Transverse colon (tissue), 4 donors: ENCODE measurements around the gene MAGI2. TPM values are rescaled to one million over a fixed set of nuclear protein-coding genes. Genes with fewer than 3 reads are reported as not detected.

Experiments
- DNase-seq: peaks from one replicate; pipeline ENCODE4 v3.0.0-alpha.2; 2019
- H3K27ac ChIP-seq, 4 donors: fragments of 200-600 bp; sonication (generic); 2 replicates each; pipeline ENCODE4 v1.5.1; 2016 to 2018; ENCODE audit warnings: inconsistent platforms in 4 of 4
- H3K27me3 ChIP-seq: fragments of 200-600 bp; sonication (generic); 2 replicates; pipeline ENCODE4 v1.5.1; 2017; ENCODE audit warnings: inconsistent platforms
- H3K36me3 ChIP-seq, 4 donors: fragments of 200-600 bp; sonication (generic); 2 replicates each; pipeline ENCODE4 v1.5.1; 2017 to 2019; ENCODE audit warnings: inconsistent platforms in 4 of 4
- H3K4me1 ChIP-seq, 4 donors: fragments of 200-600 bp; sonication (generic); 2 replicates each; pipeline ENCODE4 v1.5.1; 2017 to 2020; ENCODE audit warnings: inconsistent platforms in 4 of 4
- H3K4me3 ChIP-seq, 4 donors: fragments of 200-600 bp; sonication (generic); 1 replicate in 1 of 4; 2 replicates in 3 of 4; pipeline versions ENCODE4 v1.5.1 to v1.6.1; 2017 to 2019; ENCODE audit warnings: inconsistent platforms in 4 of 4
- H3K9me3 ChIP-seq, 2 donors: fragments of 200-600 bp; sonication (generic); 2 replicates each; pipeline ENCODE4 v1.5.1; 2017 to 2019; ENCODE audit warnings: inconsistent platforms in 2 of 2
- CTCF ChIP-seq, 5 experiments: fragments of 200-600 bp in 3 of 5; fragments of 450-650 bp in 2 of 5; sonication (generic) in 3 of 5; IDR thresholded peaks; 1 replicate in 2 of 5; 2 replicates in 3 of 5; pipeline ENCODE4 v1.5.1; 2016 to 2017; ENCODE audit warnings: antibody characterized with exemption in 5 of 5, inconsistent platforms in 3 of 5, mild to moderate bottlenecking in 2 of 5, moderate library complexity in 1 of 5
- EP300 ChIP-seq: sonication (generic); formaldehyde crosslinking; IDR thresholded peaks from one replicate; pipeline ENCODE4 v1.6.1; 2017; ENCODE audit warnings: antibody characterized with exemption, low read depth
- POLR2A ChIP-seq: fragments of 450-650 bp; IDR thresholded peaks from one replicate; pipeline ENCODE4 v1.6.1; 2016; ENCODE audit warnings: antibody characterized with exemption, mild to moderate bottlenecking, moderate library complexity
- POLR2AphosphoS5 ChIP-seq, 3 donors: sonication (generic); formaldehyde crosslinking; IDR thresholded peaks; one replicate each; pipeline ENCODE4 v1.6.1; 2016; ENCODE audit warnings: antibody characterized with exemption in 3 of 3
- WGBS, 2 donors: methylation state at CpG; one replicate each; pipeline ENCODE4 v1.1.5; 2018; ENCODE audit warnings: low coverage in 1 of 2; 5-methylcytosine and 5-hydroxymethylcytosine counted together
- in situ Hi-C, 4 donors: fragments of 200-750 bp; cut with MboI; loops; one replicate each; pipeline versions ENCODE4 v1.15.0 to v1.15.1; 2017; ENCODE audit warnings: low sequenced_read_pairs in 3 of 4, low pct_ligation_motif_present in 1 of 4, low pct_unique_long_range_greater_than_20kb in 1 of 4
- intact Hi-C: fragments of 100-400 bp; cut with DNase I; formaldehyde crosslinking; loops from one replicate; pipeline ENCODE4 v1.15.1; 2023; ENCODE audit warnings: low total_unique reads
- total RNA-seq, 4 donors: library from RNA; depleted of rRNA; stranded (reverse); fragments of >200 nt; gene quantifications; one replicate each; pipeline ENCODE4 v1.1.0, GENCODE V29; 2016

MAGI2 gene
- 1 to 10 TPM; 1.6 to 9.7 (median 4.1) TPM for total RNA-seq

- peak within 1 kb of the TSS; percentile 47 to 68 (median 54) for H3K4me3 ChIP-seq
- WGBS, 2 donors = 0 to 3% methylated on average over 5 to 55 of the region's 67 CpGs
- no peaks in the 10 kb centered on the region for H3K9me3 ChIP-seq
- peaks cover 36% of the 10 kb centered on the region for H3K27me3 ChIP-seq
- H3K4me1 ChIP-seq = peaks cover 0 to 20% (median 0%) of the 10 kb centered on the region in 4 donors
- peak within 1 kb of the TSS; percentile 87 to 93 (median 88) for H3K27ac ChIP-seq
- H3K36me3 ChIP-seq = no peaks in the 10 kb centered on the region
- peak; percentile 63 for DNase-seq
- TF ChIP-seq CTCF (IDR thresholded peaks at IDR 0.05) (no peak), POLR2A (peak; percentile 63), POLR2AphosphoS5 (IDR thresholded peaks at IDR 0.05) (peak; percentile 54 to 80 (median 66)), EP300 (no peak)
- in situ Hi-C loops (no loop called here), intact Hi-C loops (no loop called here)
These were observed at the start of gene MAGI2 for GRCh38 chr7:79453558-79454360. MAGI2 (minus strand) TSS chr7:79453667; CDS start chr7:79453320, 347 bp downstream.

- DNase-seq = no peak
- no peaks in the 10 kb centered on the region for H3K4me1 ChIP-seq
- no peak overlapping the region for H3K4me3 ChIP-seq
- H3K9me3 ChIP-seq = no peaks in the 10 kb centered on the region
- TF ChIP-seq POLR2A (no peak), CTCF (IDR thresholded peaks at IDR 0.05) (peak in 2 of 5 experiments; percentile 7 to 11), POLR2AphosphoS5 (IDR thresholded peaks at IDR 0.05) (no peak), EP300 (no peak)
- no peaks in the 10 kb centered on the region for H3K27me3 ChIP-seq
- intact Hi-C loops = no loop called here
- 80 to 92% methylated on average over 1 of the region's 1 CpG for WGBS, 2 donors
- in situ Hi-C loops = no loop called here
- H3K36me3 ChIP-seq = no peaks in the 10 kb centered on the region
- no peak overlapping the region for H3K27ac ChIP-seq
These were observed 48.7 kb upstream of the MAGI2 start for GRCh38 chr7:79502151-79502550.

- in situ Hi-C loops = no loop called here
These were observed 47.3 kb upstream of the MAGI2 start for GRCh38 chr7:79500759-79501158.

GRCh38 chr7:79497728-79498127 lies 44.3 kb upstream of the MAGI2 start:
- no peak overlapping the region for H3K27ac ChIP-seq
- H3K36me3 ChIP-seq = no peaks in the 10 kb centered on the region
- intact Hi-C loops = no loop called here
- H3K4me1 ChIP-seq = no peaks in the 10 kb centered on the region
- WGBS, 2 donors = 66 to 100% methylated on average over 1 to 3 of the region's 3 CpGs
- H3K4me3 ChIP-seq = no peak overlapping the region
- no peaks in the 10 kb centered on the region for H3K9me3 ChIP-seq
- no peaks in the 10 kb centered on the region for H3K27me3 ChIP-seq
- no peak for TF ChIP-seq CTCF (IDR thresholded peaks at IDR 0.05)
- no peak for DNase-seq
- in situ Hi-C loops = no loop called here

More at GRCh38 chr7:79500759-79501158, 47.3 kb upstream of the MAGI2 start:
- H3K27ac ChIP-seq = no peak overlapping the region
- H3K27me3 ChIP-seq = no peaks in the 10 kb centered on the region
- no peaks in the 10 kb centered on the region for H3K36me3 ChIP-seq
- H3K9me3 ChIP-seq = no peaks in the 10 kb centered on the region
- intact Hi-C loops = no loop called here
- no peak for DNase-seq
- TF ChIP-seq POLR2AphosphoS5 (IDR thresholded peaks at IDR 0.05) = no peak
- no peak for TF ChIP-seq POLR2A
- no peak for TF ChIP-seq CTCF (IDR thresholded peaks at IDR 0.05)
- no peak for TF ChIP-seq EP300
- H3K4me1 ChIP-seq = no peaks in the 10 kb centered on the region
- no peak overlapping the region for H3K4me3 ChIP-seq
